ENCODE results near the gene MICB.

Gene MICB

GRCh38 chr6:31532644-31533454 lies 34.9 kb downstream of the MICB start:
- peaks cover 55 to 71% of the 10 kb centered on the region in 2 donors for H3K36me3 ChIP-seq (ENCODE audit: control insufficient read depth in 2 of 2, insufficient read depth in 2 of 2, low read length in 2 of 2)
- H3K27me3 ChIP-seq (ENCODE audit: control insufficient read depth in 1 of 2, insufficient read depth in 2 of 2, low read length in 2 of 2) = no peaks in the 10 kb centered on the region
- no peaks in the 10 kb centered on the region for H3K9me3 ChIP-seq (ENCODE audit: control insufficient read depth in 2 of 2, low read length in 2 of 2)
- no peak overlapping the region for H3K27ac ChIP-seq (ENCODE audit: low read length)
- H3K9ac ChIP-seq (ENCODE audit: low read length in 2 of 2) = no peak overlapping the region
- peaks cover 1% of the 10 kb centered on the region for H3K4me1 ChIP-seq (ENCODE audit: control insufficient read depth, insufficient read depth, low read length)
- no peak overlapping the region for H3K4me3 ChIP-seq (ENCODE audit: low read length in 2 of 2)

- no peaks in the 10 kb centered on the region for H3K27me3 ChIP-seq (ENCODE audit: control insufficient read depth in 1 of 2, insufficient read depth in 2 of 2, low read length in 2 of 2)
- H3K4me1 ChIP-seq (ENCODE audit: control insufficient read depth, insufficient read depth, low read length) = peaks cover 5% of the 10 kb centered on the region
- no peak overlapping the region for H3K9ac ChIP-seq (ENCODE audit: low read length in 2 of 2)
- H3K9me3 ChIP-seq (ENCODE audit: control insufficient read depth in 2 of 2, low read length in 2 of 2) = no peaks in the 10 kb centered on the region
- H3K4me3 ChIP-seq (ENCODE audit: low read length in 2 of 2) = no peak overlapping the region
- H3K36me3 ChIP-seq (ENCODE audit: control insufficient read depth in 2 of 2, insufficient read depth in 2 of 2, low read length in 2 of 2) = peaks cover 60 to 72% of the 10 kb centered on the region in 2 donors
- H3K27ac ChIP-seq (ENCODE audit: low read length) = no peak overlapping the region
Measured at GRCh38 chr6:31533455-31533841, 35.5 kb downstream of the MICB start.

GRCh38 chr6:31534011-31534410 lies 36.1 kb downstream of the MICB start:
- H3K36me3 ChIP-seq (ENCODE audit: control insufficient read depth in 2 of 2, insufficient read depth in 2 of 2, low read length in 2 of 2) = peaks cover 66 to 78% of the 10 kb centered on the region in 2 donors

GRCh38 chr6:31534521-31535040 lies 36.6 kb downstream of the MICB start:
- Histone ChIP-seq H3K36me3 (ENCODE audit: control insufficient read depth in 2 of 2, insufficient read depth in 2 of 2, low read length in 2 of 2) (peaks cover 70 to 82% of the 10 kb centered on the region in 2 donors), H3K9ac (ENCODE audit: low read length in 2 of 2) (no peak overlapping the region), H3K27ac (ENCODE audit: low read length) (no peak overlapping the region), H3K27me3 (ENCODE audit: control insufficient read depth in 1 of 2, insufficient read depth in 2 of 2, low read length in 2 of 2) (no peaks in the 10 kb centered on the region), H3K9me3 (ENCODE audit: control insufficient read depth in 2 of 2, low read length in 2 of 2) (no peaks in the 10 kb centered on the region), H3K4me1 (ENCODE audit: control insufficient read depth, insufficient read depth, low read length) (peaks cover 16% of the 10 kb centered on the region), H3K4me3 (ENCODE audit: low read length in 2 of 2) (no peak overlapping the region)

More at GRCh38 chr6:31534011-31534410, 36.1 kb downstream of the MICB start:
- Histone ChIP-seq H3K9me3 (ENCODE audit: control insufficient read depth in 2 of 2, low read length in 2 of 2) (no peaks in the 10 kb centered on the region), H3K4me1 (ENCODE audit: control insufficient read depth, insufficient read depth, low read length) (peaks cover 10% of the 10 kb centered on the region), H3K27me3 (ENCODE audit: control insufficient read depth in 1 of 2, insufficient read depth in 2 of 2, low read length in 2 of 2) (no peaks in the 10 kb centered on the region), H3K9ac (ENCODE audit: low read length in 2 of 2) (no peak overlapping the region), H3K4me3 (ENCODE audit: low read length in 2 of 2) (no peak overlapping the region), H3K27ac (ENCODE audit: low read length) (no peak overlapping the region)

- H3K9me3 ChIP-seq (ENCODE audit: control insufficient read depth in 2 of 2, low read length in 2 of 2) = no peaks in the 10 kb centered on the region
- no peak overlapping the region for H3K9ac ChIP-seq (ENCODE audit: low read length in 2 of 2)
- no peak overlapping the region for H3K4me3 ChIP-seq (ENCODE audit: low read length in 2 of 2)
- peaks cover 65 to 73% of the 10 kb centered on the region in 2 donors for H3K36me3 ChIP-seq (ENCODE audit: control insufficient read depth in 2 of 2, insufficient read depth in 2 of 2, low read length in 2 of 2)
- H3K27ac ChIP-seq (ENCODE audit: low read length) = no peak overlapping the region
- H3K4me1 ChIP-seq (ENCODE audit: control insufficient read depth, insufficient read depth, low read length) = peaks cover 28% of the 10 kb centered on the region
- no peaks in the 10 kb centered on the region for H3K27me3 ChIP-seq (ENCODE audit: control insufficient read depth in 1 of 2, insufficient read depth in 2 of 2, low read length in 2 of 2)
Measured at GRCh38 chr6:31535538-31536324, 37.8 kb downstream of the MICB start.

- peaks cover 44 to 47% of the 10 kb centered on the region in 2 donors for H3K36me3 ChIP-seq (ENCODE audit: control insufficient read depth in 2 of 2, insufficient read depth in 2 of 2, low read length in 2 of 2)
- H3K27me3 ChIP-seq (ENCODE audit: control insufficient read depth in 1 of 2, insufficient read depth in 2 of 2, low read length in 2 of 2) = no peaks in the 10 kb centered on the region
- peak overlapping the region; percentile 30 to 98 for H3K9ac ChIP-seq (ENCODE audit: low read length in 2 of 2)
- H3K27ac ChIP-seq (ENCODE audit: low read length) = no peak overlapping the region
- H3K9me3 ChIP-seq (ENCODE audit: control insufficient read depth in 2 of 2, low read length in 2 of 2) = no peaks in the 10 kb centered on the region
- H3K4me1 ChIP-seq (ENCODE audit: control insufficient read depth, insufficient read depth, low read length) = peaks cover 39% of the 10 kb centered on the region
- no peak overlapping the region for H3K4me3 ChIP-seq (ENCODE audit: low read length in 2 of 2)
Measured at GRCh38 chr6:31538805-31539400, 41.0 kb downstream of the MICB start.

- H3K4me1 ChIP-seq (ENCODE audit: control insufficient read depth, insufficient read depth, low read length) = peaks cover 39% of the 10 kb centered on the region
- peaks cover 28 to 30% of the 10 kb centered on the region in 2 donors for H3K36me3 ChIP-seq (ENCODE audit: control insufficient read depth in 2 of 2, insufficient read depth in 2 of 2, low read length in 2 of 2)
- H3K4me3 ChIP-seq (ENCODE audit: low read length in 2 of 2) = peak overlapping the region; percentile 95 to 100
- no peaks in the 10 kb centered on the region for H3K9me3 ChIP-seq (ENCODE audit: control insufficient read depth in 2 of 2, low read length in 2 of 2)
- peak overlapping the region; percentile 97 to 98 for H3K9ac ChIP-seq (ENCODE audit: low read length in 2 of 2)
- no peaks in the 10 kb centered on the region for H3K27me3 ChIP-seq (ENCODE audit: control insufficient read depth in 1 of 2, insufficient read depth in 2 of 2, low read length in 2 of 2)
- peak overlapping the region; percentile 99 for H3K27ac ChIP-seq (ENCODE audit: low read length)
Measured at GRCh38 chr6:31540640-31541039, 42.7 kb downstream of the MICB start.

GRCh38 chr6:31541059-31541657 lies 43.2 kb downstream of the MICB start:
- Histone ChIP-seq H3K36me3 (ENCODE audit: control insufficient read depth in 2 of 2, insufficient read depth in 2 of 2, low read length in 2 of 2) (peaks cover 23 to 25% of the 10 kb centered on the region in 2 donors), H3K4me1 (ENCODE audit: control insufficient read depth, insufficient read depth, low read length) (peaks cover 43% of the 10 kb centered on the region), H3K27me3 (ENCODE audit: control insufficient read depth in 1 of 2, insufficient read depth in 2 of 2, low read length in 2 of 2) (no peaks in the 10 kb centered on the region), H3K4me3 (ENCODE audit: low read length in 2 of 2) (peak overlapping the region; percentile 95 to 100), H3K27ac (ENCODE audit: low read length) (peak overlapping the region; percentile 99), H3K9ac (ENCODE audit: low read length in 2 of 2) (peak overlapping the region; percentile 97 to 98), H3K9me3 (ENCODE audit: control insufficient read depth in 2 of 2, low read length in 2 of 2) (no peaks in the 10 kb centered on the region)

- no peaks in the 10 kb centered on the region for H3K27me3 ChIP-seq (ENCODE audit: control insufficient read depth in 1 of 2, insufficient read depth in 2 of 2, low read length in 2 of 2)
- H3K9me3 ChIP-seq (ENCODE audit: control insufficient read depth in 2 of 2, low read length in 2 of 2) = no peaks in the 10 kb centered on the region
- H3K36me3 ChIP-seq (ENCODE audit: control insufficient read depth in 2 of 2, insufficient read depth in 2 of 2, low read length in 2 of 2) = peaks cover 17 to 20% of the 10 kb centered on the region in 2 donors
- peak within 1 kb of the TSS; percentile 97 to 98 for H3K9ac ChIP-seq (ENCODE audit: low read length in 2 of 2)
- peaks cover 50% of the 10 kb centered on the region for H3K4me1 ChIP-seq (ENCODE audit: control insufficient read depth, insufficient read depth, low read length)
- peak within 1 kb of the TSS; percentile 95 to 100 for H3K4me3 ChIP-seq (ENCODE audit: low read length in 2 of 2)
- H3K27ac ChIP-seq (ENCODE audit: low read length) = peak within 1 kb of the TSS; percentile 99
Measured at GRCh38 chr6:31541658-31542521, 43.9 kb downstream of the MICB start, which contains the start of gene DDX39B. DDX39B (minus strand) TSS chr6:31542003; CDS start chr6:31540532, 1,471 bp downstream.
